HepG2 (cell line): ENCODE measurements around the gene CDK5RAP2. TPM values are rescaled to one million over a fixed set of nuclear protein-coding genes. Genes with fewer than 3 reads are reported as not detected.

Source experiments
- ATAC-seq: fragments of 200-7000 bp; cut with Tn5 transposase; 3 replicates; pipeline ENCODE4 v1.9.1; 2020; ENCODE audit warnings: mild to moderate bottlenecking, moderate library complexity
- BruUV-seq: library from RNA; stranded (reverse); fragments of 400-500 nt; replicated peaks from 2 replicates; lab custom pipeline; 2021; lab: Mats Ljungman, UMichigan
- CTCF ChIA-PET: fragments of 300-600 bp; formaldehyde crosslinking; extraction: SDS; loops from one replicate; lab custom pipeline; 2021; ENCODE audit warnings: low total read pairs, inconsistent platforms, low intra/inter-chr PET ratio; lab: Yijun Ruan, JAX
- POLR2A ChIA-PET: fragments of 350-600 bp; sonication (Branson Sonifier 250); formaldehyde crosslinking; loops from one replicate; lab custom pipeline; 2020; ENCODE audit warnings: antibody characterized with exemption, inconsistent platforms; lab: Yijun Ruan, JAX
- DNase-seq: peaks from one replicate; pipeline ENCODE4 v3.0.0-alpha.2; 2015; ENCODE audit warnings: low spot score
- FAIRE-seq: peaks from 3 replicates; lab custom pipeline; 2011; peaks lifted over from hg19 to GRCh38; lab: Jason Lieb, UNC
- H2AFZ ChIP-seq: one replicate; pipeline ENCODE4 v1.6.1; 2011; ENCODE audit warnings: low read length, inconsistent platforms
- H3K27ac ChIP-seq: fragments of 300-600 bp; 3 replicates; pipeline ENCODE4 v1.8.0; 2011; ENCODE audit warnings: mixed run types, mild to moderate bottlenecking, mixed read lengths, low read length, inconsistent platforms; ENCODE audit not compliant: insufficient read depth; ENCODE audit errors: extremely low read length
- H3K27me3 ChIP-seq, 2 experiments: fragments of 200-600 bp in 1 of 2; 2 replicates in 1 of 2; 3 replicates in 1 of 2; pipeline versions ENCODE4 v1.6.0 to v1.8.0; 2011; ENCODE audit warnings: low read length in 2 of 2, mild to moderate bottlenecking in 2 of 2, moderate library complexity in 2 of 2, inconsistent platforms in 1 of 2; ENCODE audit not compliant: insufficient read depth in 2 of 2, control insufficient read depth in 1 of 2
- H3K36me3 ChIP-seq, 2 experiments: fragments of 200-600 bp in 1 of 2; replicated peaks in 1 of 2; 2 replicates in 1 of 2; 3 replicates in 1 of 2; pipeline versions ENCODE4 v1.5.1 to v1.8.0; 2011; ENCODE audit warnings: low read length in 2 of 2, inconsistent platforms in 1 of 2; ENCODE audit not compliant: insufficient read depth in 2 of 2, control insufficient read depth in 1 of 2
- H3K4me1 ChIP-seq: 2 replicates; pipeline ENCODE4 v1.5.1; 2012; ENCODE audit warnings: low read length, inconsistent platforms; ENCODE audit not compliant: insufficient read depth
- H3K4me2 ChIP-seq: 2 replicates; pipeline ENCODE4 v1.6.0; 2011; ENCODE audit warnings: low read depth, low read length, inconsistent platforms
- H3K4me3 ChIP-seq, 3 experiments: fragments of 200-600 bp in 1 of 3; sonication (generic), shearing (Covaris generic) in 1 of 3; replicated peaks in 1 of 3; 2 replicates each; pipeline ENCODE4 v1.5.1; 2011 to 2016; ENCODE audit warnings: low read length in 3 of 3, inconsistent platforms in 2 of 3, low read depth in 2 of 3, mild to moderate bottlenecking in 2 of 3, control low read depth in 1 of 3, mixed read lengths in 1 of 3; ENCODE audit not compliant: insufficient read depth in 1 of 3
- H3K79me2 ChIP-seq: one replicate; pipeline ENCODE4 v1.6.1; 2011; ENCODE audit warnings: low read length, inconsistent platforms; ENCODE audit not compliant: insufficient read depth
- H3K9ac ChIP-seq: 2 replicates; pipeline ENCODE4 v1.6.0; 2011; ENCODE audit warnings: mild to moderate bottlenecking, low read depth, low read length, inconsistent platforms; ENCODE audit not compliant: insufficient read depth
- H3K9me3 ChIP-seq: 2 replicates; pipeline ENCODE4 v1.5.1; 2012; ENCODE audit warnings: mild to moderate bottlenecking, low read length
- H4K20me1 ChIP-seq: 2 replicates; pipeline ENCODE4 v1.6.0; 2011; ENCODE audit warnings: inconsistent platforms, mild to moderate bottlenecking, low read length, moderate library complexity; ENCODE audit not compliant: insufficient read depth
- MED8 ChIP-seq: sonication (generic); formaldehyde crosslinking; IDR thresholded peaks from 2 replicates; pipeline ENCODE4 v1.8.1; 2023; ENCODE audit warnings: mild to moderate bottlenecking, missing genetic modification reagents; ENCODE audit not compliant: insufficient replicate concordance
- SOX6 ChIP-seq, 2 experiments: fragments of 450-650 bp in 1 of 2; sonication (generic) in 1 of 2; formaldehyde crosslinking in 1 of 2; IDR thresholded peaks; 2 replicates each; pipeline versions ENCODE4 v1.4.0 to v1.6.1; 2017 to 2020; ENCODE audit warnings: antibody characterized with exemption in 1 of 2, mild to moderate bottlenecking in 1 of 2, missing genetic modification reagents in 1 of 2
- TCF12 ChIP-seq, 2 experiments: fragments of 450-650 bp in 1 of 2; sonication (generic) in 1 of 2; formaldehyde crosslinking in 1 of 2; IDR thresholded peaks; 2 replicates each; pipeline versions ENCODE4 v1.6.1 to v1.8.0; 2017 to 2022; ENCODE audit warnings: antibody characterized with exemption in 1 of 2, mild to moderate bottlenecking in 1 of 2, missing genetic modification reagents in 1 of 2, moderate library complexity in 1 of 2
- ZNF280B ChIP-seq: sonication (generic); formaldehyde crosslinking; IDR thresholded peaks from 2 replicates; pipeline ENCODE4 v1.5.0; 2020; ENCODE audit warnings: missing genetic modification reagents, mild to moderate bottlenecking, borderline replicate concordance
- WGBS: methylation state at CpG from one replicate; pipeline ENCODE4 v1.1.6; 2017; ENCODE audit warnings: low lambda C conversion rate; 5-methylcytosine and 5-hydroxymethylcytosine counted together
- in situ Hi-C: cut with HindIII; loops from 2 replicates; pipeline ENCODE4 v1.10.0; 2017; ENCODE audit warnings: low pct_unique_long_range_greater_than_20kb; ENCODE audit not compliant: extremely low pct_ligation_motif_present
- intact Hi-C: fragments of 100-400 bp; cut with micrococcal nuclease; formaldehyde crosslinking; loops from one replicate; pipeline ENCODE4 v1.10.0; 2022; ENCODE audit not compliant: unreplicated experiment
- polyA plus RNA-seq, 8 experiments: library from polyadenylated mRNA; depleted of rRNA in 3 of 8; stranded (reverse) in 7 of 8; unstranded in 1 of 8; fragments of >200 nt; fragmentation: Illumina TruSeq in 4 of 8; extraction: Trizol in 4 of 8; gene quantifications; 2 replicates each; pipeline versions ENCODE4 v1.2.1 to v1.2.3, GENCODE V29; 2011 to 2016; ENCODE audit warnings: low read depth in 4 of 8, missing spikeins in 1 of 8, mixed read lengths in 1 of 8; ENCODE audit not compliant: insufficient read depth in 1 of 8
- total RNA-seq, 5 experiments: library from RNA; depleted of rRNA; stranded (reverse); fragments of >200 nt; fragmentation: Illumina TruSeq; extraction: Trizol; gene quantifications; 2 replicates each; pipeline ENCODE4 v1.2.3, GENCODE V29; 2016; ENCODE audit warnings: low read depth in 1 of 5
- TF ChIP-seq, protein P1 (sequence below): sonication (generic); formaldehyde crosslinking; IDR thresholded peaks from 2 replicates; pipeline ENCODE4 v1.4.0; 2020; ENCODE audit warnings: mild to moderate bottlenecking, low read depth, missing genetic modification reagents
- TF ChIP-seq, protein P2 (sequence below): sonication (generic); formaldehyde crosslinking; IDR thresholded peaks from 2 replicates; pipeline ENCODE4 v1.4.0; 2020; ENCODE audit warnings: missing genetic modification reagents
- TF ChIP-seq, protein P3 (sequence below), 2 experiments: sonication (generic) in 1 of 2; formaldehyde crosslinking in 1 of 2; IDR thresholded peaks; 2 replicates each; pipeline versions ENCODE4 v1.4.0 to v1.6.1; 2016 to 2020; ENCODE audit warnings: borderline replicate concordance in 1 of 2, low read depth in 1 of 2, mild to moderate bottlenecking in 1 of 2, missing genetic modification reagents in 1 of 2

CDK5RAP2 gene
- total and polyA plus RNA-seq, 2 of the 13 experiments (the other 11 are each of a cell fraction or from before 2014, with no cell fraction given) = 31.8 to 42.2 TPM

DNA sequence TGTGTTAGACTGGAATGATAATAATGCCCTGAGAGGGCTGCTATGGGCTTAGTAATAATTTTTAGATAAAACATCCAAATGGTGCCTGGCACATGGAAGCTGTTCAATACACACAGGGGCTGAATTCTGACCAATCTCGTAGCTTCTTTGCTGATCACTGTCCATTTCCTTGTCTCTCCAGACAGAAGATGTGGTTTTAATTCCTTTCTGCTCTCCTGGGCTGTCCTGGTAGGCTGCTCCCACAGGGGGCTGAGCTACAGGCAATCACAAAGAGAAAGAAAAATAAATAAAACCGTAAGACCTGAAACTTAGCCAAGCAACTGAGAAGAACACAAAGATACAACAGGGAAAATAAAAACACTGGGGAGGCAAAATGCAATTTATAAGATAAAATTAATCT is 136.5 kb downstream of the CDK5RAP2 start:
- Histone ChIP-seq H3K36me3 (peaks cover 33 to 91% of the 10 kb centered on the region in 2 experiments), H3K4me1 (no peaks in the 10 kb centered on the region), H3K4me3 (no peak overlapping the region), H3K79me2 (no peaks in the 10 kb centered on the region), H2AFZ (no peak overlapping the region), H3K4me2 (no peak overlapping the region), H4K20me1 (no peaks in the 10 kb centered on the region), H3K27ac (no peak overlapping the region), H3K27me3 (no peaks in the 10 kb centered on the region), H3K9me3 (no peaks in the 10 kb centered on the region), H3K9ac (no peak overlapping the region)
- no peak for FAIRE-seq
- WGBS = 97% methylated on average over 2 of the region's 2 CpGs
- intact Hi-C loops = no loop called here
- no peak for ATAC-seq
- POLR2A ChIA-PET = no interaction called here
- CTCF ChIA-PET = no interaction called here
- in situ Hi-C loops = no loop called here
- no TSS peak for BruUV-seq
- no peak for DNase-seq
- TF ChIP-seq, protein P1, sequence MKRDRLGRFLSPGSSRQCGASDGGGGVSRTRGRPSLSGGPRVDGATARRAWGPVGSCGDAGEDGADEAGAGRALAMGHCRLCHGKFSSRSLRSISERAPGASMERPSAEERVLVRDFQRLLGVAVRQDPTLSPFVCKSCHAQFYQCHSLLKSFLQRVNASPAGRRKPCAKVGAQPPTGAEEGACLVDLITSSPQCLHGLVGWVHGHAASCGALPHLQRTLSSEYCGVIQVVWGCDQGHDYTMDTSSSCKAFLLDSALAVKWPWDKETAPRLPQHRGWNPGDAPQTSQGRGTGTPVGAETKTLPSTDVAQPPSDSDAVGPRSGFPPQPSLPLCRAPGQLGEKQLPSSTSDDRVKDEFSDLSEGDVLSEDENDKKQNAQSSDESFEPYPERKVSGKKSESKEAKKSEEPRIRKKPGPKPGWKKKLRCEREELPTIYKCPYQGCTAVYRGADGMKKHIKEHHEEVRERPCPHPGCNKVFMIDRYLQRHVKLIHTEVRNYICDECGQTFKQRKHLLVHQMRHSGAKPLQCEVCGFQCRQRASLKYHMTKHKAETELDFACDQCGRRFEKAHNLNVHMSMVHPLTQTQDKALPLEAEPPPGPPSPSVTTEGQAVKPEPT = no peak
- TF ChIP-seq, protein P2, sequence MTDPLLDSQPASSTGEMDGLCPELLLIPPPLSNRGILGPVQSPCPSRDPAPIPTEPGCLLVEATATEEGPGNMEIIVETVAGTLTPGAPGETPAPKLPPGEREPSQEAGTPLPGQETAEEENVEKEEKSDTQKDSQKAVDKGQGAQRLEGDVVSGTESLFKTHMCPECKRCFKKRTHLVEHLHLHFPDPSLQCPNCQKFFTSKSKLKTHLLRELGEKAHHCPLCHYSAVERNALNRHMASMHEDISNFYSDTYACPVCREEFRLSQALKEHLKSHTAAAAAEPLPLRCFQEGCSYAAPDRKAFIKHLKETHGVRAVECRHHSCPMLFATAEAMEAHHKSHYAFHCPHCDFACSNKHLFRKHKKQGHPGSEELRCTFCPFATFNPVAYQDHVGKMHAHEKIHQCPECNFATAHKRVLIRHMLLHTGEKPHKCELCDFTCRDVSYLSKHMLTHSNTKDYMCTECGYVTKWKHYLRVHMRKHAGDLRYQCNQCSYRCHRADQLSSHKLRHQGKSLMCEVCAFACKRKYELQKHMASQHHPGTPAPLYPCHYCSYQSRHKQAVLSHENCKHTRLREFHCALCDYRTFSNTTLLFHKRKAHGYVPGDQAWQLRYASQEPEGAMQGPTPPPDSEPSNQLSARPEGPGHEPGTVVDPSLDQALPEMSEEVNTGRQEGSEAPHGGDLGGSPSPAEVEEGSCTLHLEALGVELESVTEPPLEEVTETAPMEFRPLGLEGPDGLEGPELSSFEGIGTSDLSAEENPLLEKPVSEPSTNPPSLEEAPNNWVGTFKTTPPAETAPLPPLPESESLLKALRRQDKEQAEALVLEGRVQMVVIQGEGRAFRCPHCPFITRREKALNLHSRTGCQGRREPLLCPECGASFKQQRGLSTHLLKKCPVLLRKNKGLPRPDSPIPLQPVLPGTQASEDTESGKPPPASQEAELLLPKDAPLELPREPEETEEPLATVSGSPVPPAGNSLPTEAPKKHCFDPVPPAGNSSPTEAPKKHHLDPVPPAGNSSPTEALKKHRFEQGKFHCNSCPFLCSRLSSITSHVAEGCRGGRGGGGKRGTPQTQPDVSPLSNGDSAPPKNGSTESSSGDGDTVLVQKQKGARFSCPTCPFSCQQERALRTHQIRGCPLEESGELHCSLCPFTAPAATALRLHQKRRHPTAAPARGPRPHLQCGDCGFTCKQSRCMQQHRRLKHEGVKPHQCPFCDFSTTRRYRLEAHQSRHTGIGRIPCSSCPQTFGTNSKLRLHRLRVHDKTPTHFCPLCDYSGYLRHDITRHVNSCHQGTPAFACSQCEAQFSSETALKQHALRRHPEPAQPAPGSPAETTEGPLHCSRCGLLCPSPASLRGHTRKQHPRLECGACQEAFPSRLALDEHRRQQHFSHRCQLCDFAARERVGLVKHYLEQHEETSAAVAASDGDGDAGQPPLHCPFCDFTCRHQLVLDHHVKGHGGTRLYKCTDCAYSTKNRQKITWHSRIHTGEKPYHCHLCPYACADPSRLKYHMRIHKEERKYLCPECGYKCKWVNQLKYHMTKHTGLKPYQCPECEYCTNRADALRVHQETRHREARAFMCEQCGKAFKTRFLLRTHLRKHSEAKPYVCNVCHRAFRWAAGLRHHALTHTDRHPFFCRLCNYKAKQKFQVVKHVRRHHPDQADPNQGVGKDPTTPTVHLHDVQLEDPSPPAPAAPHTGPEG (CRISPR knock-in tag) = no peak
- TF ChIP-seq MED8 (CRISPR knock-in tag) (no peak), TCF12 (IDR thresholded peaks at IDR 0.05) (no peak), TCF12 (CRISPR knock-in tag; IDR thresholded peaks at IDR 0.05) (no peak), SOX6 (IDR thresholded peaks at IDR 0.05) (no peak), SOX6 (CRISPR knock-in tag; IDR thresholded peaks at IDR 0.05) (no peak), ZNF280B (no peak)
- TF ChIP-seq, protein P3, sequence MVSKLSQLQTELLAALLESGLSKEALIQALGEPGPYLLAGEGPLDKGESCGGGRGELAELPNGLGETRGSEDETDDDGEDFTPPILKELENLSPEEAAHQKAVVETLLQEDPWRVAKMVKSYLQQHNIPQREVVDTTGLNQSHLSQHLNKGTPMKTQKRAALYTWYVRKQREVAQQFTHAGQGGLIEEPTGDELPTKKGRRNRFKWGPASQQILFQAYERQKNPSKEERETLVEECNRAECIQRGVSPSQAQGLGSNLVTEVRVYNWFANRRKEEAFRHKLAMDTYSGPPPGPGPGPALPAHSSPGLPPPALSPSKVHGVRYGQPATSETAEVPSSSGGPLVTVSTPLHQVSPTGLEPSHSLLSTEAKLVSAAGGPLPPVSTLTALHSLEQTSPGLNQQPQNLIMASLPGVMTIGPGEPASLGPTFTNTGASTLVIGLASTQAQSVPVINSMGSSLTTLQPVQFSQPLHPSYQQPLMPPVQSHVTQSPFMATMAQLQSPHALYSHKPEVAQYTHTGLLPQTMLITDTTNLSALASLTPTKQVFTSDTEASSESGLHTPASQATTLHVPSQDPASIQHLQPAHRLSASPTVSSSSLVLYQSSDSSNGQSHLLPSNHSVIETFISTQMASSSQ (IDR thresholded peaks at IDR 0.05; ENCODE audit: low read depth) = no peak
- TF ChIP-seq, protein P3 (CRISPR knock-in tag; IDR thresholded peaks at IDR 0.05; ENCODE audit: borderline replicate concordance) = no peak
